Pancreas (tissue), 10 donors: ENCODE data around the gene INTS11. TPM values are rescaled to one million over a fixed set of nuclear protein-coding genes. Genes with fewer than 3 reads are reported as not detected.

Experiments used
- ATAC-seq, 4 donors: fragments of 200-7000 bp; cut with Tn5 transposase; one replicate each; pipeline versions ENCODE4 v1.8.0 to v1.9.1; 2020; ENCODE audit warnings: mild to moderate bottlenecking in 4 of 4, moderate library complexity in 4 of 4
- DNase-seq, 6 donors: peaks; one replicate each; pipeline ENCODE4 v3.0.0-alpha.2; 2020
- FAIRE-seq: peaks from 2 replicates; lab custom pipeline; 2012; peaks lifted over from hg19 to GRCh38; lab: Jason Lieb, UNC
- H3K27ac ChIP-seq, 4 donors: fragments of 200-600 bp; sonication (generic); 1 replicate in 3 of 4; 2 replicates in 1 of 4; pipeline versions ENCODE4 v1.5.0 to v1.8.0; 2020
- H3K27me3 ChIP-seq, 4 donors: fragments of 200-600 bp; one replicate each; pipeline ENCODE4 v1.8.0; 2021
- H3K36me3 ChIP-seq, 3 donors: fragments of 200-600 bp; sonication (generic) in 1 of 3; one replicate each; pipeline versions ENCODE4 v1.5.0 to v1.8.0; 2020 to 2021
- H3K4me1 ChIP-seq, 3 donors: fragments of 200-600 bp; one replicate each; pipeline ENCODE4 v1.8.0; 2021
- H3K4me3 ChIP-seq, 4 donors: fragments of 200-600 bp; sonication (generic) in 2 of 4; one replicate each; pipeline versions ENCODE4 v1.5.0 to v1.8.0; 2020 to 2021
- H3K9me3 ChIP-seq, 4 donors: fragments of 200-600 bp; one replicate each; pipeline ENCODE4 v1.8.0; 2021
- WGBS, 2 donors: extraction: QIAGEN DNeasy Blood & Tissue Kit; methylation state at CpG; one replicate each; pipeline ENCODE4 v1.1.7; 2013; 5-methylcytosine and 5-hydroxymethylcytosine counted together
- intact Hi-C, 3 donors: fragments of 100-400 bp; cut with DNase I; formaldehyde crosslinking; loops; one replicate each; pipeline versions ENCODE4 v1.11.1 to v1.14.2; 2022
- polyA plus RNA-seq, 2 donors: library from polyadenylated mRNA; stranded (reverse); fragments of 200-250 nt; gene quantifications; one replicate each; pipeline ENCODE4 v1.2.3, GENCODE V29; 2013
- total RNA-seq, 6 donors: library from RNA; stranded (reverse); fragmentation: NEBNext Ultra II Directional in 4 of 6; extraction: Animal tissue kit (Norgen Biotek cat#: 25700) in 4 of 6; gene quantifications; one replicate each; pipeline versions ENCODE4 v1.2.1 to v1.2.4, GENCODE V29; 2021 to 2023
- TF ChIP-seq, protein P1 (sequence below), 4 donors: fragments of 200-600 bp; sonication (generic) in 3 of 4; IDR thresholded peaks; one replicate each; pipeline versions ENCODE4 v1.5.0 to v1.8.0; 2021; ENCODE audit warnings: antibody characterized with exemption in 4 of 4
- donor health status: healthy with polysubstance abuse.
- donor health status: DM: no; HTN: no; CAD: no; lungs with moderate emphysema.
- donor health status: DM: no; HTN: no; CAD: no.
- donor health status: control.
- donor health status: control.
- donor health status: Bipolar disorder and iron deficiency.
- donor health status: DM: yes; HTN: yes; CAD: no.
- donor health status: DM: no; HTN: no; CAD: no.
- donor health status: DM: no; HTN: no; CAD: no.
- donor health status: DM: yes; HTN: yes; CAD: no.

The INTS11 gene
- total and polyA plus RNA-seq, 8 donors: 33.4 to 311 (median 58.9) TPM

DNA sequence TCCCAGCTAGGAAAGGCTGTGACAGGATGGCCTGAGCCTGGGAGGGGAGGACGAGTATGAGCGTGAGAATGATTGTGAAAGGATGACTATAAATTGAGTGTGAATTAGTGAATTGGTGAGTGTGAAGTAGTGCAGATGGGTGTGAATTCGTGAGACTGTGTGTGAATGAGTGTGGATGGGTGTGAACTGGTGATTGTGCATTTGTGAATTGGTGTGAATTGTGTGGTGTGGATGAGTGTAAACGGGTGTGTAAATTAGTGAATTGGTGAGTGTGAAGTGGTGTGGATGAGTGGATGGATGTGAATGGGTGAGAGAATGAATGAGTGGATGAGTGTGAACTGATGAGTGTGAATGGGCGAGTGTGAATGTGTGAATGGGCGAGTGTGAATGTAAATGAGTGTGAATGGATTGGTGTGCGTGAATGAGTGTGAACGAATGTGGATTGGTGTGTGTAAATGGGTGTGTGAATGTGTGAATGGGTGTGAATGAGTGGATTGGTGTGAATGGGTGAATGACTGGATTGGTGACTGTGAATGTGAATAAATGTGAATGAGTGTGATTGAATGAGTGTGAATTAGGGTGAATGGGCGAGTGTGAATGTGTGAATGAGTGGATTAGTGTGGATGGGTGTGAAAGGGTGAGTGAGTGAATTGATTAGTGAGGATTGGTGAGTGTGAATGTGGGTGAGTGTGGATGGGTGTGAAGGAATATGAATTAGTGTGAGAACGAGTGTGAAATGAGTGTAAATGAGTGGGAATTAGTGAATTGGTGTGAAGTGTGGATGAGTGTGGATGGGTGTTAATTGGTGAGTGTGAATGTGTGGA is 41.6 kb upstream of the INTS11 start:
- H3K27me3 ChIP-seq: no peaks in the 10 kb centered on the region
- FAIRE-seq (no peak), DNase-seq (peak in 1 of 6 donors; percentile 1), ATAC-seq (no peak)
- TF ChIP-seq, protein P1, sequence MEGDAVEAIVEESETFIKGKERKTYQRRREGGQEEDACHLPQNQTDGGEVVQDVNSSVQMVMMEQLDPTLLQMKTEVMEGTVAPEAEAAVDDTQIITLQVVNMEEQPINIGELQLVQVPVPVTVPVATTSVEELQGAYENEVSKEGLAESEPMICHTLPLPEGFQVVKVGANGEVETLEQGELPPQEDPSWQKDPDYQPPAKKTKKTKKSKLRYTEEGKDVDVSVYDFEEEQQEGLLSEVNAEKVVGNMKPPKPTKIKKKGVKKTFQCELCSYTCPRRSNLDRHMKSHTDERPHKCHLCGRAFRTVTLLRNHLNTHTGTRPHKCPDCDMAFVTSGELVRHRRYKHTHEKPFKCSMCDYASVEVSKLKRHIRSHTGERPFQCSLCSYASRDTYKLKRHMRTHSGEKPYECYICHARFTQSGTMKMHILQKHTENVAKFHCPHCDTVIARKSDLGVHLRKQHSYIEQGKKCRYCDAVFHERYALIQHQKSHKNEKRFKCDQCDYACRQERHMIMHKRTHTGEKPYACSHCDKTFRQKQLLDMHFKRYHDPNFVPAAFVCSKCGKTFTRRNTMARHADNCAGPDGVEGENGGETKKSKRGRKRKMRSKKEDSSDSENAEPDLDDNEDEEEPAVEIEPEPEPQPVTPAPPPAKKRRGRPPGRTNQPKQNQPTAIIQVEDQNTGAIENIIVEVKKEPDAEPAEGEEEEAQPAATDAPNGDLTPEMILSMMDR (IDR thresholded peaks at IDR 0.05): no peak
- no peak overlapping the region for H3K27ac ChIP-seq
- intact Hi-C loops: no loop called here
- H3K9me3 ChIP-seq: no peaks in the 10 kb centered on the region
- no peak overlapping the region for H3K4me3 ChIP-seq
- 70 to 75% methylated on average over 10 of the region's 10 CpGs for WGBS, 2 donors
- H3K4me1 ChIP-seq: no peaks in the 10 kb centered on the region
- H3K36me3 ChIP-seq: no peaks in the 10 kb centered on the region

DNA sequence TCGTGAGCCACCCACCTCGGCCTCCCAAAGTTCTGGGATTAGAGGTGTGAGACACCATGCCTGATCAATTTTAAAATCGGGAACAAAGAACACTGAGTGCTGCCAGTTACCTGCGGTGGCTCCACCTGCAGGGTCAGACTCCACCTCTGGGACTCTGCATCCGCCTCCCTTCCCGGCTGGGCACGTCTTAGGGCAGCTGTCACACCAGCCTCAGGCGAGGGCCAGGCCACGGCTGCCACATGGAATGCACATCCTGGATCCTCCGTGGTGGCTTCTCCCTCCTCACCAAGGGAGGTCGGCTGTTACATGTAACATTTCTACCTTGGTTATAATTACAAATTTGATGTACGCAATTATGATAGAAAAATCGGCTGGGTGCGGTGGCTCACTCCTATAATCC is 39.8 kb upstream of the INTS11 start:
- intact Hi-C loops: no loop called here
- peak in 2 of 6 donors; percentile 41 to 54 for DNase-seq
- H3K27ac ChIP-seq: no peak overlapping the region
- TF ChIP-seq, protein P1 (IDR thresholded peaks at IDR 0.05): no peak
- WGBS, 2 donors: 52 to 68% methylated on average over 14 of the region's 14 CpGs
- H3K36me3 ChIP-seq: no peaks in the 10 kb centered on the region
- no peaks in the 10 kb centered on the region for H3K27me3 ChIP-seq
- no peak for ATAC-seq
- no peaks in the 10 kb centered on the region for H3K9me3 ChIP-seq
- H3K4me3 ChIP-seq: no peak overlapping the region
- FAIRE-seq: no peak
- no peaks in the 10 kb centered on the region for H3K4me1 ChIP-seq

DNA sequence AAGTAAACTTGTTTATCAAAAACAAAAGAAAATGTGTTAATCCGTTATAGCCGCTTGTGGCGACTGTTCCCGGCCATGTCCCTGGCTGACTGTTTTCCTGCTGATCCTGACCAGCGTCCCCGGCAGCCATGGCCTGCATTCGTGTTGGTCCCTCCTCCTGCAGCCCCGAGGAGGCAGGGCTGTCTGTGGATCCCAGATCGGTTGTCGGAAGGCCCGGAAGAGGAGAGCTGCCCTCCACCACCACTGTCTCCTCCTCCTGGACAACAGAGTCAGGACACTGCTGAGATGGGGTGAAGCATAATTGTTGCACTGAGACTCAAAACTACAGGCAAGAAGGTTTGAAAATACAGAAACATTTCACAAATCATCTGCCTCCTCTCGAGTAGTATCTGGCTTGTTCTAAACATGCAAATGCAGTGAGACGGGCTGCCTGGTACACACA is 37.5 kb upstream of the INTS11 start:
- TF ChIP-seq, protein P1 (IDR thresholded peaks at IDR 0.05): no peak
- intact Hi-C loops: no loop called here

DNA sequence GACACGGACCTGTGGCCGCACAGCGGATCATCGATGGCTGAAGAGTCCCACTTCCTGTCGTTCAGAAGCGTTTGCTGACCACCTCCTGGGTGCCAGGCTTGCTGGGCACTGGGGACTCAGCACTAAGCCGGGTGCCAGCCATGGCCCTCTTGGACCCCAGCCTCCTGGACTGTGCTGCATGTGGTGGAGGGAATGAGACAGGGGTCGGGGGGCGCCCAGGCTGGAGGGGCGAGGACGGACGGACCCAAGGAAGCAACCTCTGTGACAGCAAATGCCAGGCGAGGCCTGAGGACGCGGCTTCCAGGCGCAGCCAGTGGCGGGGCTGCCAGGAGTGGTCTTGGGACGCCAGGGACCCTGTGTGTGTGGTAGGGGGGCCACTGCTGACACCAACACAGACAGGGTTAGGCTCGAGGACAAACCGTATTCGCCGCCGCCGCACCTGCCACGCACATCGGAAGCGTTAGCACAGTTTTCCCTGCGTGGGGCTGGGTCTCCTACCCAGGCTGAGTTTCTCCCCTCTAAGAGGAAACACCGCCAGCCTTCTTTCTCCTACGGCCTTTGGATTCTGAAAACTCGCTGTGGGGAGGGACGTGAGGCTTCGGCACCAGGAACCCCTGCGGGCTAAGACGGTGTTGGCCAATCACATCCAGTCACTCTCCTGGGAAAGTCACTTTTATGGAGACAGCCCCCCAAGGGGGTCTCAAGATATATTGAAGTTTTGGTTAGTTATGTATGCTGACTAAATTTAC is 36.9 kb upstream of the INTS11 start:
- H3K27ac ChIP-seq: no peak overlapping the region
- no peaks in the 10 kb centered on the region for H3K4me1 ChIP-seq
- no peak overlapping the region for H3K4me3 ChIP-seq
- H3K9me3 ChIP-seq: no peaks in the 10 kb centered on the region
- DNase-seq (peak in 3 of 6 donors; percentile 12 to 53 (median 17)), ATAC-seq (no peak), FAIRE-seq (no peak)
- TF ChIP-seq, protein P1 (IDR thresholded peaks at IDR 0.05): no peak
- 69 to 74% methylated on average over 33 to 35 of the region's 35 CpGs for WGBS, 2 donors
- intact Hi-C loops: no loop called here
- no peaks in the 10 kb centered on the region for H3K36me3 ChIP-seq
- H3K27me3 ChIP-seq: no peaks in the 10 kb centered on the region

More for the DNA sequence above, 37.5 kb upstream of the INTS11 start:
- Histone ChIP-seq H3K9me3 (no peaks in the 10 kb centered on the region), H3K4me3 (no peak overlapping the region), H3K27ac (no peak overlapping the region), H3K36me3 (no peaks in the 10 kb centered on the region), H3K27me3 (no peaks in the 10 kb centered on the region), H3K4me1 (no peaks in the 10 kb centered on the region)
- no peak for ATAC-seq
- WGBS, 2 donors: 31 to 35% methylated on average over 13 of the region's 13 CpGs
- peak in 2 of 6 donors; percentile 20 to 28 for DNase-seq
- FAIRE-seq: no peak
